ENCODE data around the gene SULT2A1.

- TF ChIP-seq CTCF (IDR thresholded peaks at IDR 0.05) (no peak), ZFX (IDR thresholded peaks at IDR 0.05; ENCODE audit: borderline replicate concordance) (no peak)
Observed at GRCh38 chr19:47882890-47883289, 3.2 kb downstream of the SULT2A1 start.

Data from 22Rv1 (cell line).